GM21723 (cell line): ENCODE data around the gene SOX8.
"Not testable (repeated sequence)": the region's sequence is repeated elsewhere in the genome, so short reads cannot be mapped to it uniquely, and the experiment has no call there.

Experiments
- ATAC-seq: cut with Tn5 transposase; IDR thresholded peaks from one replicate; pipeline ENCODE4 v1.9.1; 2021; ENCODE audit warnings: mild to moderate bottlenecking, moderate library complexity; ENCODE audit not compliant: unreplicated experiment

Gene SOX8

GRCh38 chr16:1021553-1022160 is 40.1 kb downstream of the SOX8 start:
- no peak for ATAC-seq

- no peak for ATAC-seq
Measured at GRCh38 chr16:1022466-1022865, 40.9 kb downstream of the SOX8 start.

DNA sequence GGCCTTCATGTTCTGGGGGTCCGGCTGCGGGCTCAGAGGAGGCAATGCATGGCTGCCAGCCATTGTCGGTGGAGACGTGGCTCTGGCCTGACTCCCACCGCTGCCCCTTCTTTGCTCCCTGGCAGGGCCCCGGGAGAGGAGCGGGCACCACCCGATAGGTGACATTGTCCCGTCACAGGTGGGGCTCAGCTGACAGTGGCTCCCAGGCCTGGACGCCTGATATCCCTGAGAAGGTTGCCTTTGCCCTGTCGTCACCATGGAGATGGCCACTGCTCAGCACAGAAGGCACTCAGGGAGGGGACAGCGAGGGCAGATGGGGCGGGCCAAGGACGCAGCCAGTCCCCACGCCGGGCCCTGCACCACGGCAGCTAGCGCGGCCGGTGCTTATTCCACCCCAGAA is 42.6 kb downstream of the SOX8 start:
- ATAC-seq, result no peak

DNA sequence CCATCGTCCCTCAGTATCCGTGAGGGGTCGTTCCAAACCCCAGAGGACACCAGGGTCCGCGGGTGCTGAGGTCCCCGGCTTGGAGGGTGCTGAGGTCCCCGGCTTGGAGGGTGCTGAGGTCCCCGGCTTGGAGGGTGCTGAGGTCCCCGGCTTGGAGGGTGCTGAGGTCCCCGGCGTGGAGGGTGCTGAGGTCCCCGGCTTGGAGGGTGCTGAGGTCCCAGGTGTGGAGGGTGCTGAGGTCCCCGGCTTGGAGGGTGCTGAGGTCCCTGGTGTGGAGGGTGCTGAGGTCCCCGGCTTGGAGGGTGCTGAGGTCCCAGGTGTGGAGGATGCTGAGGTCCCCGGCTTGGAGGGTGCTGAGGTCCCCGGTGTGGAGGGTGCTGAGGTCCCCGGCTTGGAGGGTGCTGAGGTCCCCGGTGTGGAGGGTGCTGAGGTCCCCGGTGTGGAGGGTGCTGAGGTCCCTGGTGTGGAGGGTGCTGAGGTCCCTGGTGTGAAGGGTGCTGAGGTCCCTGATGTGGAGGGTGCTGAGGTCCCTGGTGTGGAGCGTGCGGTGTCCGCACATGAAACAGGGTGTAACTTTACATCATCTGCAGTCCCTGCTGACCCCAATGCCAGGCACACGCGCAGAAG is 43.7 kb downstream of the SOX8 start:
- ATAC-seq, result not testable (repeated sequence)

DNA sequence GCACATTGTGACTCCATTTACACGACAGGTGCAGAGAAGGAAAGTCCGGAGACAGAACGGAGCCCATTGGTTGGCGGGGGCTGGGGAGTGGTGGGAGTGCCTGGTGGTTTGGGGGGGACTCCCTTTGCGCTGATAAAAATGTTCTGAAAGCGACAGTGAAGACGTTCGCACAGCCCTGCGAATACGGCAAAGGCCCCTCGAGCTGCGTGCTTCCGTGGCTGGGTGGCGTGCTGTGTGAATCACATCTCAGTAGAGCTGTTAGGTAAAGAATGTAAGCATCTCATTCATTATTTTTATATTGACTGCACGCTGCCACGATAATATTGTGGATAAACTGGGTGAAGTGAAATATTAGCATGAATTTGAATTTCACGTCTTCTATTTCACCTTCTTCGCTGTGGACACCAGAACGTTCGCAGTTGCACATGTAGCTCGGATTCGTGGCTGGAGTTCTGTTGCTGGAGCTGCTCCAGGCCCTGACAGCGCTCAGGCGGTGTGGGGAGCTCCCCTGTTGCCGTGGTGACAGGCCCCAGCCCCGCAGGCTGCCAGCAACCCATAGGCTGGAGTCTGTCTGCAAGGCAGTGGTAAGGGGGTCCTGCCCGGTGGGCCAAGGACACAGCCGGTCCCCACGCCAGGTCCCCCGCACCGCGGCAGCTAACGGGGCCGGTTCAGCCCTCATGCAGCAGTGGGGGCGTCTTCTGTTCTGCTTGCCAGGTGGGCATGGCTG is 44.6 kb downstream of the SOX8 start:
- no peak for ATAC-seq

DNA sequence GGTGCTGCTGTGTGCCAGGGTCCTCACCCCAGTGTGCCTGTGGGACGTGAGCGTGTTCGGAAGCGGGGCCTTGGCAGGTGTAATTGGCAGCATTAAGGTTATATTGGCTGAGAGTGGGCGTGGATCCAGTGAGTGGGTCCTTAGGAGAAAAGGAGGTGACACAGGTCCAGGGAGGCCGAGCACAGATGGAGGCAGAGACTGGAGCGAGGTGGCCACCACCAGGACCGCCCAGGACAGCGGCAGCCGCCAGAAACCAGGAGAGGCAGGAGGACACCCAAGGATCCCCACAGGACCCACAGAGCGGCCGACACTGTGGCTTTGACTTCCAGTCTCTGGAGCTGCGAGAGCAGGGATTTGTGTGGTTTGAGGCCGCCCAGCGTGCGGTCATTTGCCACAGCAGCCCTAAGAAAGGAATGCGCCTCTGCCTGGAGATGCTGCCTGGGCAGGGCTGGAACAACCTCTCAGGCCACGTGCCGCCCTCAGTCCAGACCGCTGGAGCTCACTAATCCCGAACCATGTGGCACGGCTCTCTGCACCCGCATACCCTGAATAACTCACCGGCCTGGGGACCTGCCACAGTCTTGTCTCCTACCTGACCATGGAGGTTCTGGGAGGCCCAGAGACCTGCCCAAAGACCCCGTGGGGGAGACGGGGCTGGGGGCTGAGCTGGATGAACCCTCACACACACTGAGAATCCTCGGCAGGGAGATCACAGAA is 45.4 kb downstream of the SOX8 start:
- ATAC-seq, result no peak

- ATAC-seq, result no peak
Measured at GRCh38 chr16:1027501-1027815, 45.9 kb downstream of the SOX8 start.

DNA sequence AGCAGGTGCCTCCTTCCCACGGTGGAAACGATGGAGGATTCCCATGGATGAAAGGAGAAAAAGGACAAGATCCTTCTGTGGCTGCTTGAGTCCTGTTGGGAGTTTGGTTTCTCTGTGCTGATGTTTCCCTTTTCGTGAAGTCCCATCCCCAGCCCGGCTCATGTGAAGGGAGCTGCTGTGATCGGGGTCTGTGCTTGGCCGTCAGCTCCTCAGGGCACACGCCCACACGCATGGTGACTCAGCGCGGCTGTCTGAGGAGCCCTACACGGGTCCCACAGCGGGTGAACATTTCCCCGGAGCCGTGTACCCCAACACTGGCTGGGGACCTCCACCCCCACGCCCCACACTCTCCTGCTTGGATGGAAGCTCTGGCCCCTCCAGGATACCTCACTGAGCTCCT is 46.5 kb downstream of the SOX8 start:
- ATAC-seq, result no peak

DNA sequence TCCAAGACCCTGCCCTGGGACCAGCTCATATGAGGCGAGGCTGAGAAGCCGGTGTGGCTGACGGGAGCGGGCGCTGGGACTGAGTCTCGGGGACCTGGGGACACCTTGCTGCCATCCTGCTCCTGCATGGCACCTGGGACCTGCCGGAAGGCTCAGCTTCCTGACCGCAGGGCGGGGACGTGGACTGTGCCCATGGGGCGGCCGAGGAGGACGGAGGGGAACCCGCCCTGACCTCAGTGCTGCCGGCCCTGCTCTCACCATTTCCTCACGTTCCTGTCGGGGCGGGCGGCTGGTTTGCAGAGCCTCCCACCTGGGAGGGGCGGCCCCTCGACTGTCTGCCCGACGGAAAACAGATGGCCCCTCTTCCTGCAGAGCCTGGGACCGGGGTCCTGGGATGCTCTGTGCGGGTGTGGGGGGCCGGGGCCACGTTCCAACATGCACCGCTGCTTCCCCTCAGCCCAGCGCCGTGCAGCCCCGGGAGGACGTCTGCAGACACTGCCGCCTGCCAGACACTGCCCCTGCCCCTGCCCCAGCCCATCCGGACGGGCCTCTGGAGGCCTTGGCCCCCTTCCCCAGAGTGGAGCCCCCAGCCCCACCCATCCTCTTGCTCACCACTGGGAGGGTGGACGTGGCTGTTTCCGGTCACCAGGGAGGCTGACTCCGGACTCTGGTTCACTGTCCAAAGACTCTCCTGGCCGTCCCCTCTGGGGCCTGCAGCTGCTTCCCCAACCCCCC is 47.1 kb downstream of the SOX8 start:
- ATAC-seq, result no peak

DNA sequence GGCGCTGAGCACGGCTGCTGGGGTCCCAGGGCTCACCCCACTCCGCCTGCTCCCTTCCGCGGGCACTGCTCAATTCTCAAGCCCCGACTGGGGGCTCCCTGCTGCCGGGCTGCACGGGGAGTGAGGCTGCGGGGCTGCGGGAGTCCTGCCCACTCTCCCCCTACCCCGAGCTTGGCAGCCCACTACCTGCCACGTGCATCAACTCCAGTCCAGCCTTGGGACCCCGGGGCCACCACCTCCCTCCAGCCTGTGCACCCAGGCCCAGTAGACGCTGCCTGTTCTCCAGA is 47.6 kb downstream of the SOX8 start:
- no peak for ATAC-seq

DNA sequence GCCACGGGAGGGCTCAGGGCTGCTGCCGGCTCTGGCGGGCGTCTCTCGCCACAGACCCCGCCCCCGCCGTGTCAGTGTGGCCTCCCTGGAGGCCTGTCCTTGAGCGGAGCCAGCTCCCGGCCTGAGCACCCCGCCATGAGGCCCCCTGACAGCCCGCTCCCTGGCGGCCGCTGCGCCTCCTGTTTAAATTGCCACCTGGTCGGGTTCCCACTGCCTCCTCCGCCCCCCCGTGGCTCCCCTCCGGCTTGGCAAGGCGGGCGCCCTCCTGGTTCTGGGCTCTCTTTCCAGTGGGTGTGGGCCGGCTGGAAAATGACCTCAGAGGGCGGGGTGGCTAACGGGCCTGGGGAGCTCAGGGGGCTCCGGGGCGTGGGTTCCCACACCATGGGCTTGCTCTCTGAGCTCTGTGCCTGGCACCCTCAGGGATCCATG is 48.9 kb downstream of the SOX8 start:
- no peak for ATAC-seq

DNA sequence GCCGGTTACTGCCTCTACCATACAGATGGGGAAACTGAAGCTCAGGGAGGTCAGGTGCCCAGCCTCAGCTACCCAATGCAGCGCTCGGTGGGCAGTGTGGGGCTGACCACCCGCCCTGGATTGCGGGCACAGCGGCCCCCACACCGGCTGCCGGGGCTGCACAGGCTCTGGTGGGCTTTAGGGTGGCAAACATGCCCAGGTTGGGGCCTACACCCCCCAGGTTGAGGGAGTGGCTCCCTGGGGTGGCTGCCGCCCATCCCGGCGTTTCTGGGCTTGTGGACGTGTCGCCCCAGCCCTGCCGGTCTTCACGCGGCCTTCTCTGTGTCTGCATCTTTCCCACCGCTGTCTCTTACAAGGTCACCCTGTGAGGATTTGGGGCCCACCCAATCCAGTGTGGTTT is 50.1 kb downstream of the SOX8 start:
- ATAC-seq, result no peak

DNA sequence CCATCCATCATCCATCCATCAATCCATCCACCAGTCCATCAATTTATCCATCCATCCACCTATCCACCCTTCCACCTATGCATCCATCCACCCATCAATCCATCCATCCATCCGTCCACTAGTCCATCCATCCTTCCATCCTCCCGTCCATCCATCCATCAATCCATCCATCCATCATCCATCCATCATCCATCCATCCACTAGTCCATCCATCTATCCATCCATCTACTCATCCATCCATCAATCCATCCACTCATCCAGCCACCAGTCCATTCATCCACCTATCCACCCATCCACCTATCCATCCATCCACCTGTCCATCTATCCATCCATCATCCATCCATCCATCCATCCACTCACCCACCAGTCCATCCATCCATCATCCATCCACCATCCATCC is 51.0 kb downstream of the SOX8 start:
- no peak for ATAC-seq

DNA sequence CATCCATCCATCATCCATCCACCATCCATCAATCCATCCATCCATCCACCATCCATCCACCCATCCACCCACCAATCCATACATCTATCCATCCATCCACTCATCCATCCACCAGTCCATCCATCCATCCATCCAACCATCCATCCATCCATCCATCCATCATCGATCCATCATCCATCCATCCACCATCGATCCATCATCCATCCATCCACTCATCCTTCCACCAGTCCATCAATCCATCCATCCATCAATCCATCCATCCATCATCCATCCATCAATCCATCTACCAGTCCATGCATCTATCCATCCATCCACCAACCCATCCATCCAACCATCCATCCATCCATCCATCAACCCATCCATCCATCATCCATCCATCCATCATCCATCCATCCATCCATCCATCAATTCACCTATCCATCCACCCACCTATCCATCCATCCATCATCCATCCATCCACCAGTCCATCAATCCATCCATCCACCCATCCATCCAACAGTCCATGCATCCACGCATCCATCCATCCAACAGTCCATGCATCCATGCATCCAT is 51.6 kb downstream of the SOX8 start:
- no peak for ATAC-seq

GRCh38 chr16:1034230-1035065 is 52.9 kb downstream of the SOX8 start:
- ATAC-seq, result no peak

DNA sequence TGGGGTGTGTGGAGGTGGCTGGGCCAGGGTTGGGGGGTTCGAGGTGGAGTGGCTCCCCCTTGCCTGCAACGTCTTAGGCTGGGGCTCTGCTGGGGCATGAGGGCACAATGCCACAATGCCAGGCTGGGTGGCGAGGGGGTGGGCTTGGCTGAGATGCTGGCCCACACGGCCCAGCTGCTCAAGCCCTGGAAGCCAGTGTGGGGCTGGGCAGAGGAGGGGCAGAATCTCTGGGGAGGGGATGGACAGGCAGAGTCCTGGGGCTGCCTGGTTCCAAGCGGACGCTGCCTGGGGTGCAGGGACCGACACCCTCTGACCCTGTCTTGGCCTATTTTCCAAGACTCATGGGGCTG is 53.5 kb downstream of the SOX8 start:
- ATAC-seq, result no peak

DNA sequence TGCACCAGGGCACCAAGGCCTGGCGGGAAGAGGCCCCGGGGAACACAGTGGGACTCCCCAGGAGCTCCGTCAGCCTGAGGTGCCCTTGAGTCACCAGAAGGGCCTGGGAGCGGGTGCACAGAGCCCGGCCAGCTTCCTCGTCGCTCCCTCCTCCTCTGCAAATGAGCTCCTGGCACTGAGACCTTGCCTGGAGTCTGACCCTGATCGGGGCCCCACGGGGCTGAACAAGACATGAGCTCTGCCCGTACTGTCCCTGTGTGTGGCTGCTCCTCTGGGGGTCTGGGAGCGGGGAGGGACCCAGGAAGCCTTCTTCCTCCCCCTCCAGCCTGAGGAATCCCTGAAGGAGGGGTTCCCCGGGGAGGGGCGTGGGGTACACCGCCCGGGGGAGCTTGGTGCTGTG is 54.6 kb downstream of the SOX8 start:
- no peak for ATAC-seq
